ENCODE results near the gene AK8. TPM values are rescaled to one million over a fixed set of nuclear protein-coding genes. Genes with fewer than 3 reads are reported as not detected.

The AK8 gene
- total RNA-seq, 1 donor from 2014 or later, result 0.22 TPM

DNA sequence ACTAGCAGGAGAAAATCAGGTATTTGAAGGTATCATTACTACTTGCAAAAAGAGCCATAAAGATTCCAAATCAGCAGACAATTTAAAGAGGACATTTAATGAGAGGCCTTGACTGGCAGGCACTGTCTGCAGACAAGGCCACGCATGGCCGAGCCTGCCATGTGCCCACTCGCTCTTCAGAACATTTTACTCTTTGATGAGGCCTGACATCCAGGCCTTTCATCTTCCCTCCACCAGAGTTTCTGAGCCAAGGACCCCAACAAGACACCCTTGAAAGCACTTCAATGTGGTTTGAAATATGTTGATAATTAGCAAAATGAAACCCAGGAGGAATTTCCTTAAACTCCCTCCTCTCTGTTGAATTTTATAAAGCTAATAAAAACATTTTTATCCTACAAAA is 16.4 kb downstream of the AK8 start:
- Mint-ChIP-seq H3K4me1 (ENCODE audit: low read depth) (peaks cover 4% of the 10 kb centered on the region), H3K4me3 (ENCODE audit: unreplicated experiment) (no peak overlapping the region), H3K27ac (ENCODE audit: unreplicated experiment) (no peak overlapping the region), H3K36me3 (ENCODE audit: low read depth) (peaks cover 4% of the 10 kb centered on the region), H3K9me3 (ENCODE audit: low read depth) (no peaks in the 10 kb centered on the region), H3K27me3 (ENCODE audit: low read depth) (peaks cover 8% of the 10 kb centered on the region)
- TF ChIP-seq, protein P1, sequence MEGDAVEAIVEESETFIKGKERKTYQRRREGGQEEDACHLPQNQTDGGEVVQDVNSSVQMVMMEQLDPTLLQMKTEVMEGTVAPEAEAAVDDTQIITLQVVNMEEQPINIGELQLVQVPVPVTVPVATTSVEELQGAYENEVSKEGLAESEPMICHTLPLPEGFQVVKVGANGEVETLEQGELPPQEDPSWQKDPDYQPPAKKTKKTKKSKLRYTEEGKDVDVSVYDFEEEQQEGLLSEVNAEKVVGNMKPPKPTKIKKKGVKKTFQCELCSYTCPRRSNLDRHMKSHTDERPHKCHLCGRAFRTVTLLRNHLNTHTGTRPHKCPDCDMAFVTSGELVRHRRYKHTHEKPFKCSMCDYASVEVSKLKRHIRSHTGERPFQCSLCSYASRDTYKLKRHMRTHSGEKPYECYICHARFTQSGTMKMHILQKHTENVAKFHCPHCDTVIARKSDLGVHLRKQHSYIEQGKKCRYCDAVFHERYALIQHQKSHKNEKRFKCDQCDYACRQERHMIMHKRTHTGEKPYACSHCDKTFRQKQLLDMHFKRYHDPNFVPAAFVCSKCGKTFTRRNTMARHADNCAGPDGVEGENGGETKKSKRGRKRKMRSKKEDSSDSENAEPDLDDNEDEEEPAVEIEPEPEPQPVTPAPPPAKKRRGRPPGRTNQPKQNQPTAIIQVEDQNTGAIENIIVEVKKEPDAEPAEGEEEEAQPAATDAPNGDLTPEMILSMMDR (IDR thresholded peaks at IDR 0.05), result no peak
- DNase-seq (ENCODE audit: low spot score), result no peak

DNA sequence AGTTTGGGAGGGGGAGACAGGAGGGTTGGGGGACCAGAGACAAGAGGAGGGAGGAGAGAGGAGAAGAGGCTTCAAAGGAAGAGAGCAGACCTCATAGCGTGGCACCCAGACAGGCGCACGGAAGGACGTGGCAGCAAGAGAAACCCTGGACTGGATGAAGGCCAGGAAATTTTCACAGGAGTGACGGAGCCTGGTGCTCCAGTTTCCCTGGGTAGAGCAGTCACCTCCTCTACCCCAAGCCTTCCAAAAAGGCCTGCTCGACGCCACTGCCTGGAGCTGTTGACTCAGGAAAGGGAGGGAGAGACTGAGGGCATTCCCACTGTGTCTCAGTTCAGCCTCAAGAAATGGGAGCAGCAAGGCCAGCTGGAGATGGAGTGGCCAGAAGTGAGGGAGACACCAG is 19.3 kb downstream of the AK8 start:
- TF ChIP-seq, protein P1 (IDR thresholded peaks at IDR 0.05), result no peak
- Mint-ChIP-seq H3K4me3 (ENCODE audit: unreplicated experiment) (no peak overlapping the region), H3K9me3 (ENCODE audit: low read depth) (no peaks in the 10 kb centered on the region), H3K4me1 (ENCODE audit: low read depth) (peaks cover 4% of the 10 kb centered on the region), H3K27ac (ENCODE audit: unreplicated experiment) (no peak overlapping the region), H3K36me3 (ENCODE audit: low read depth) (peaks cover 2% of the 10 kb centered on the region), H3K27me3 (ENCODE audit: low read depth) (peaks cover 16% of the 10 kb centered on the region)
- no peak for DNase-seq (ENCODE audit: low spot score)

DNA sequence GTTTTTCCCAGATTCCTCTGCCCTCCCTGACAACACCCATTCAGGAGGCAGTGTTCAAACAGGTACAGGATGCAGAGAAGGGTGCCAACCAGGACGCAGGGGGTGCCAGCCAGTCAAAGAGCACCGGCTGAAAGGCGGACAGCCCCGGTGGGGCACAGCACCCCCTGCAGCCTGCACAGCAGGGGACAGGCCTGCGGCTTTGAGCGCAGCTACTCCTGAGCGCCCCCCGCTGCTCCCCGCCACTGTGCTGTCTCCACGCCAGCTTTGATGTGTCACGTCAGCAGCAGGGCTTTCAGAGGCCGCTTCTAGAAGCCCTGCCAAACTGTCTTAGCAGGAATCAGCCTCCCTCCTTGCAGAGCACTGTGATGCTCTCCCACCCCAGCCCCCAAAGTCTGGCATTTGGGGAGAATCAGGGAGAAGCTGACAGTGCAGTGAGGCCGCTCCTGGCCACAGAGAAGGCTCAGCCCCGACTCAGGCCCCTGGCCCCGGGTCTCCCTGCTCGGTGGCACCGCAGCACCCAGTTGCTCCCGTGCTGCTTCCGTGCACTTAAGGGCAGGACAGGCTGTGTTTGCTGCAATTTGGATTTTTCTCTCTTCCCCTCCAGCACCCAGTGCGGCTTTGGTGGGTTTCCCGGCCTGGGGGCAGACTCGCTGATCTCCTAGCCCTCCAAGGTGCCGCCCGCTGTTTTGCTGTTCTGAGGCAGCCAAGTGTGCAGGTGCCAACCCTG is 20.3 kb downstream of the AK8 start:
- Mint-ChIP-seq H3K27ac (ENCODE audit: unreplicated experiment) (no peak overlapping the region), H3K27me3 (ENCODE audit: low read depth) (peaks cover 16% of the 10 kb centered on the region), H3K4me1 (ENCODE audit: low read depth) (peaks cover 4% of the 10 kb centered on the region), H3K9me3 (ENCODE audit: low read depth) (no peaks in the 10 kb centered on the region), H3K4me3 (ENCODE audit: unreplicated experiment) (no peak overlapping the region), H3K36me3 (ENCODE audit: low read depth) (peaks cover 2% of the 10 kb centered on the region)
- no peak for DNase-seq (ENCODE audit: low spot score)
- TF ChIP-seq, protein P1 (IDR thresholded peaks at IDR 0.05), result peak; percentile 34

DNA sequence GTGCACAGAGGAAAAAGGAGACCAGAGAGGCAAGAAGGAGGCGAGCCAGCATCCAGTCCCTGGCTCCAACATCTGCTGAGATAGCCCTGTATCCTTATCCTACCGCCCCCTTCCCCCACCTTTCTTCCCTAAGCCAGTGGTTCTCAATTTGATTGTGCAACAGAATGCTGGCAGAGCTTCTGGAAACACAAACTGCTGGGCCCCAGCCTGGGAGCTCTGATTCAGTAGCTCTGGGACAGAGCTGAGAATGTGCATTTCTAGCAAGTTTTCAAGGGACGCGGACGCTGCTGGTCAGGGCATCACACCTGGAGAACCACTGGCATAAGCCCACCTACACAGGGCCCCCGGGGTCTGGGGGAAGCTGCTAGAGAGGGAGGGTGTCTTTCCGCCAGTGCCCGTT is 21.1 kb downstream of the AK8 start:
- Mint-ChIP-seq H3K36me3 (ENCODE audit: low read depth) (peaks cover 2% of the 10 kb centered on the region), H3K27me3 (ENCODE audit: low read depth) (peaks cover 18% of the 10 kb centered on the region), H3K9me3 (ENCODE audit: low read depth) (no peaks in the 10 kb centered on the region), H3K4me3 (ENCODE audit: unreplicated experiment) (no peak overlapping the region), H3K27ac (ENCODE audit: unreplicated experiment) (no peak overlapping the region), H3K4me1 (ENCODE audit: low read depth) (peaks cover 4% of the 10 kb centered on the region)
- DNase-seq (ENCODE audit: low spot score), result no peak
- TF ChIP-seq, protein P1 (IDR thresholded peaks at IDR 0.05), result no peak

DNA sequence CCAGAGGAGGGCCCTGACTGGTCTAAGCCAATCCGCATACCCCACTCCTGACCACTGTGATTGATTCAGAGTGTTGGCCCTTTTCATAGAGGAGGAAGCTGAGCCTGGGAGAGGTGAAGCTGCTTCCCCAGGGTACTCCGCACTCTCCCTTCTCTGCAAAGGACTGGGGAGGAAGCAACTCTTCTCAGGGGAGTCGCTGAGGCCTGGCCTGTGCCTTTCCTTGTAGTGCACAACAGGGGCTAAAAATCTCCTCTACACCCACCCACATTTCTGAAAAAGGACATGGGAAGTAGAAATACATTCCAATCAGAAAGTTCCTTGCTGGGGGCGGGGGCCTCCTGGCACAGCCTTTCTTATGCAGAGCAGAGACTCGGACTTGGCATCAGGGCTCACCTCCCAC is 22.2 kb downstream of the AK8 start:
- Mint-ChIP-seq H3K27ac (ENCODE audit: unreplicated experiment) (no peak overlapping the region), H3K36me3 (ENCODE audit: low read depth) (peaks cover 2% of the 10 kb centered on the region), H3K4me1 (ENCODE audit: low read depth) (peaks cover 4% of the 10 kb centered on the region), H3K4me3 (ENCODE audit: unreplicated experiment) (no peak overlapping the region), H3K9me3 (ENCODE audit: low read depth) (no peaks in the 10 kb centered on the region), H3K27me3 (ENCODE audit: low read depth) (peaks cover 18% of the 10 kb centered on the region)
- TF ChIP-seq, protein P1 (IDR thresholded peaks at IDR 0.05), result no peak
- no peak for DNase-seq (ENCODE audit: low spot score)

Measured in chondrocyte (in vitro differentiated cells).